Measurements from ENCODE around the gene BTBD19.
A peak's percentile ranks its signal among the peaks of the same experiment; 100 is the strongest.
"Not testable (repeated sequence)": the region's sequence is repeated elsewhere in the genome, so short reads cannot be mapped to it uniquely, and the experiment has no call there.

BTBD19 gene

DNA sequence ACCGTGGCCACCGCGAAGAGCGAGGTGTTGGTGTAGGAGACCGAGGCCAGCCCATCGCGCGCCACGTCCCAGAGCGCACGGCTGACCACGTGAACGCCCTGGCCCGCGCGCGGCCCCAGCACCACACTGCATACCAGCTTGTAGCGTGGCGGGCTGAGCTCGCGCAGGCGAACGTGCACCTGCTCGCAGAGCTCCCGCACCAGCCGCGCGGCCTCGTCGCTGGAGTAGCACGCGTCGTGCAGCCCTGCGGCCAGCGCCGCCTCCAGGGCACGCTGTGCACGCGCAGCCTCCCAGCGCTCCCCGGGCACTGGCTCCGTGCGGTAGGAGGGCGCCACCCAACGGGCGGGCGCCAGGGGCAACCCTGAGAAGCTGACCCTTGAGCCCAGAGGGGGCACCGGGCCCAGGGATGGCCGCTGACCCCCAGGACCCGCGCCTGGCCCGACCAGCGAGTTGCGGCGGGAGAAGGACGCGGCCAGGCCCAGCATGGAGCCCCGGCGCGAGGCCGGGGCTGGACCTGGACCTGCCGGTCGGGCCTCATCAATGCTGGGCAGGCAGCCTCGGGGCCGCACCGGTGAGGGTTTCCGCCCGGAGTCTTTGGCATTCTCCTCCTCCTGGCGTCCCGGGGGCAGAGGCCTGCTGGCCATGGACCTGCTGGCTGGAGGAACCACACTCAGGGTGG, 2.2 kb upstream of the BTBD19 start:
- TF ChIP-seq, protein P1, sequence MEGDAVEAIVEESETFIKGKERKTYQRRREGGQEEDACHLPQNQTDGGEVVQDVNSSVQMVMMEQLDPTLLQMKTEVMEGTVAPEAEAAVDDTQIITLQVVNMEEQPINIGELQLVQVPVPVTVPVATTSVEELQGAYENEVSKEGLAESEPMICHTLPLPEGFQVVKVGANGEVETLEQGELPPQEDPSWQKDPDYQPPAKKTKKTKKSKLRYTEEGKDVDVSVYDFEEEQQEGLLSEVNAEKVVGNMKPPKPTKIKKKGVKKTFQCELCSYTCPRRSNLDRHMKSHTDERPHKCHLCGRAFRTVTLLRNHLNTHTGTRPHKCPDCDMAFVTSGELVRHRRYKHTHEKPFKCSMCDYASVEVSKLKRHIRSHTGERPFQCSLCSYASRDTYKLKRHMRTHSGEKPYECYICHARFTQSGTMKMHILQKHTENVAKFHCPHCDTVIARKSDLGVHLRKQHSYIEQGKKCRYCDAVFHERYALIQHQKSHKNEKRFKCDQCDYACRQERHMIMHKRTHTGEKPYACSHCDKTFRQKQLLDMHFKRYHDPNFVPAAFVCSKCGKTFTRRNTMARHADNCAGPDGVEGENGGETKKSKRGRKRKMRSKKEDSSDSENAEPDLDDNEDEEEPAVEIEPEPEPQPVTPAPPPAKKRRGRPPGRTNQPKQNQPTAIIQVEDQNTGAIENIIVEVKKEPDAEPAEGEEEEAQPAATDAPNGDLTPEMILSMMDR (conservative IDR thresholded peaks at IDR 0.05; ENCODE audit: low read depth, low read length), result no peak
- DNase-seq (ENCODE audit: low read depth), result no peak
- H3K4me3 ChIP-seq (ENCODE audit: low read depth, low read length), result no peak overlapping the region

DNA sequence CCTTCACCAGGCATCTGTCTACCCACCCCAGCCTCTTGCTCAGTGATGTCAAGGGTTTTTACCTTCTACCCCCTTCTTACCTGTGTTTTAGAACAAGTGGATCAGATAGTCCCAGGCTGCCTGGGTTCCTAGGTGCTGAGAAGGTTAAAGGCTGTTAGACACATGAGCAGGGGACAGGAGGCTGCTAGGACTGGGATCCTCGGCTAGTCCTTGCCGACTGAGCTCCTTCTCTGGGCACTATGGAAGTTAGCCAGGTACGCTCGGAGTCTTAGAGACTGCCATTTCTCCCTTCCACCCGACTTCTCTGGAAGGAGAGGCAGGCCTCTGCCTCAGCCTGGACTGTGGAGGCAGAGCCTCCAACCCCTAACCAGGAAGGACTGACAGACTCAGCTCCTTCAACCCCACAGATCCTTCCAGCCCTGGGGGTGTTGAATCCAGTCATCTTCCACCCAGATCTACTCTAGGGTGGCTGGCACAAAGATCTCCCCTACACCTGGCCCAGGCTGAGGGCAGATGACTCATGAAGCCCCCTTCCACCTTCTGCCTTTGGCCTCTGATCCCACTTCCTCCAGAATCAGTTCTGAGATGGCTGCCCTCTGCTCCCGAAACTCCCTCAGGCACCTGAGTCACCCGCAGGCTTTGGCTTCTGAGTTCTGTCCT, 1.5 kb upstream of the BTBD19 start, which contains the start of gene DYNLT4:
DYNLT4 (minus strand) TSS at position 648 of the 660 bp plus-strand sequence. CDS start 683 bp downstream, outside the sequence.
- TF ChIP-seq, protein P1 (conservative IDR thresholded peaks at IDR 0.05; ENCODE audit: low read depth, low read length), result no peak
- peak within 1 kb of the TSS; percentile 20 for H3K4me3 ChIP-seq (ENCODE audit: low read depth, low read length)
- no peak for DNase-seq (ENCODE audit: low read depth)

DNA sequence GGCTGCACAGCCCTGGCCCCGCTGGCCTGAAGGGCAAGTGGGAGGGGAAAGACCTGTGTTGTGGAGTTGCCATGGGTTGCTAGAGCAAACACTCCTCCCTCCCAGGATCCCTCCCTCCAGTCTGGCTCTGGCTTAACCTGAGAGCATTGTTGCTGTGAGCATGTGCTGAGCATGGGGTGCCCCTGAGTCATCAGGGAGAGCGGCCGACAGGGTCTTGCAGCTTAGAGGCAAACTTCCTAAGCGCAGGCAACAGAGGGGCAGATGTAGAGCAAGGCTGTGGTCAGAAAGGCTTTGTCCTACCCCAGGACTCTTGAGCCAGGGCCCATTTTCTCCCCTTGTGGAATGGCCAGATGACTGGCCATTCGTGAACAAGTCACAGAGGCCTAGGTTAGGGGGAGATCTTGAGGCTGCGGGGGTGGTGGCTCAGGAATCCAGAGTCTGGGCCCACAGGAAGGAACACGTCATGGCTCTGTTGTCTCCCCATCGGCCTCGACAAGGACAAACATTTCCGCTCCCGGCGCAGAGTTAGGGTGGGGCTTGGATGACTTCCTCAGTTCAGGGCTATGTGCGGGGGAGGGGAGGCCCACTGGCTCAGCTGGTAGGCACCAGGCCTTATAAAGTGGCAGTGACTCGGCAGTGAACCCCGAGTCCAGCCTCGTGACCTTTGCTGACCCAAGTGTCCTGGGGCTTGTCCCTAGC, 810 bp upstream of the BTBD19 start:
- TF ChIP-seq, protein P1 (conservative IDR thresholded peaks at IDR 0.05; ENCODE audit: low read depth, low read length), result no peak
- DNase-seq (ENCODE audit: low read depth), result peak; percentile 100
- peak overlapping the region; percentile 1 for H3K4me3 ChIP-seq (ENCODE audit: low read depth, low read length)

DNA sequence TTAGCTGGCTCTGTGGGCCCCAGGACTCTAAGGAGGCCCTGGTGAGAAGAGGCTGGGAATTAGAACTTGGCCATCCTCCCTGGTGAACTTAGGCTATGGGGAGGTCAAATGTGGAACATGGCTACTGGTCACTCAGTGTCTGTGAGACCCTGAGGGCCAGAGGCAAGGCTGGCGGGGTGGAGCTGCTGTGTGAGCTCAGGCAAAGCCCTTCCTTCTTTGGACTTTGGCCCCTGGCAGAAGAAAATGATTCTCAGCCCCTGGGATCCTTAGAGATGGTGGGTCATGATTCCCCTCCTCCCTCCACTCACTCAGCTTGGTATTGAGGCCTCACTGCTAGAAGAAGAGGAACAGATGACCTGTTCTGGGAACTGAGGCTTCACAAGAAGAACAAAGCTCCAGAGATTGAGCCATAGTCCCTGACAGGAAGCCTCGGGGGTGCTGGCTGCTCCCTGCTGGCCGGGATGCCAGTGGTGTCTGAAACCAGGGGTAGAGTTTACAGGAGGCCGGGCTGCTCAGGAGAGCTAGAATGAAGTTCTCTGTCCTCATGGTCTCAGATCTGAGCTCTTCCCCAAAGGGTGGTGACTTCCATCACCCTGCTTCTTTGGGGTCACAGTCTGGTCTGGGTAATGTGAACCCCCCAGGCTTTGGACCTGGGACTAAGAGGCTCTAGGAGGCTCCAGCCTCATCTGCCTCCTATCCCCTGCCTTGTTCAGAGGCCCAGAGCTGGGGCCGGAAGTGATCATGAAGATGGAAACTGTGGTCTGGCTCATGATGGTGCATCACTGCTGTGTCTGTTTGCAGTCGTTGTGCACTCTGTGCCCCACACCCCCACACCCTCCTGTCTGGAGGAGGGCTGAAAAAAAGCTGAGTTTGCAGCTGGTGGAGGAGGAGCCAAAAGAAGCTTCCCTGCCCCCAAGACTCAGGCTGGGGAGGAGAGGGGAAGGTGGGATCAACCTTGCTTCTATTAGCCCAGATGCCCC, 905 bp downstream of the BTBD19 start:
- peak overlapping the region; percentile 53 for H3K4me3 ChIP-seq (ENCODE audit: low read depth, low read length)
- TF ChIP-seq, protein P1 (conservative IDR thresholded peaks at IDR 0.05; ENCODE audit: low read depth, low read length), result peak; percentile 37
- DNase-seq (ENCODE audit: low read depth), result peak; percentile 92

DNA sequence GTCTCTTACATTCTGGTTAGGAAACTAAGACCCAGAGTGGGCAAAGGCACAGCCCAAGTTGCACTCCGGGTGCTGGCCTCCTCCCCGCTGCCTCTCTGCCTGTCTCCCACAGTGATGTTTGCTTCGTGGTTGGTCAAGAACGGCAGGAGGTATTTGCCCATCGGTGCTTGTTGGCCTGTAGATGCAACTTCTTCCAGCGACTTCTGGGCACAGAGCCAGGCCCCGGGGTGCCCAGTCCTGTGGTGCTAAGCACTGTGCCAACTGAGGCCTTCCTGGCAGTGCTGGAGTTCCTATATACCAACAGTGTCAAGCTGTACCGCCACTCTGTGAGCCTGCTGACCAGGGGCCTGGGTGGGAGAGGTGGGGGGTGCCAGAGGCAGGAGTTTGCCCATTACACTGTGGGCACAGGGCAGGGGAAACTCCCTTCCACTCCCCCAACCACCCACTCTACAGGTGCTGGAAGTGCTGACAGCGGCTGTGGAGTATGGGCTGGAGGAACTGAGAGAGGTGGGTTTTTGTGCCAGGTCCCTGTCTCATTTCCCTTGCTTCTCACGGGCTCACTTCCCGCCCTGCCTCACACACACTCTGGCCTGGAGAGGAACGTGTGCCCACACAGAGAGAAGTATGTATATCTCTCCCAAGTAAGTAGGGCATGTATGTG, 1.9 kb downstream of the BTBD19 start:
- H3K4me3 ChIP-seq (ENCODE audit: low read depth, low read length), result peak overlapping the region; percentile 53
- peak; percentile 64 for DNase-seq (ENCODE audit: low read depth)
- TF ChIP-seq, protein P1 (conservative IDR thresholded peaks at IDR 0.05; ENCODE audit: low read depth, low read length), result no peak

DNA sequence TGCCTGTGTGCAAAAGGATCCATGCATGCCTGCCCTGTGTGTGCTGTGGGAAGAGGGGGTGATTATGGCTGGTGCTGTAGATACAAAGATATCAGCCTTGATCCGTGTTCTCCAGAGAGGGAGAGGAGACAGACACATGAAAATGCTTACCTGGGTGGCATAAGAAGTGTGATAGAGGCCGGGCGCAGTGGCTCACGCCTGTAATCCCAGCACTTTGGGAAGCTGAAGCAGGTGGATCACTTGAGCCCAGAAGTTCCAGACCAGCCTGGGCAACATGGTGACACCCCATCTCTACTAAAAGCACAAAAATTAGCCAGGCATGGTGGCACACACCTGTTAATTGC, 2.4 kb downstream of the BTBD19 start:
- not testable (repeated sequence) for H3K4me3 ChIP-seq (ENCODE audit: low read depth, low read length); DNase-seq (ENCODE audit: low read depth)

Data from choroid plexus epithelial cell (primary cell).